ENCODE measurements around the gene SLC38A5.

SLC38A5 gene

DNA sequence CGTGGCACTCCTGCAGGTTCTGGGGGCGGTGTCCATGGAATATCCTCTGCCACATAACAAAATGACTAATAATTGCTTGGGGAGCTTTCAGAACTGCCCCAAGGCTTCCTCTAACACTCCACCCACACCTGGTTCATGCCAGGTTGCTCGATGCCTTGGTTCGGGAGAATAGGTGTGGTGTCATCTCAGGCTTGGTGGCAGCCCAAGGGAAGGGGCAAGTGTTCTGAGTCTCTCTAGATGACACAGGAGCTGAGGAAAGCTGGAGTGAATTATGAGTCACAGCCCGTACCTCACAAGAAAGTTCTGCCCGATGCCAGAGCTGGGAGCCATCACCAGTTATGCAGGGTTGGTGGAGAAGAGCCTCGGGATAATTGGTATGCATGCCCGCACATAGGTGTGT is 20.6 kb upstream of the SLC38A5 start:
- DNase-seq: no peak

DNA sequence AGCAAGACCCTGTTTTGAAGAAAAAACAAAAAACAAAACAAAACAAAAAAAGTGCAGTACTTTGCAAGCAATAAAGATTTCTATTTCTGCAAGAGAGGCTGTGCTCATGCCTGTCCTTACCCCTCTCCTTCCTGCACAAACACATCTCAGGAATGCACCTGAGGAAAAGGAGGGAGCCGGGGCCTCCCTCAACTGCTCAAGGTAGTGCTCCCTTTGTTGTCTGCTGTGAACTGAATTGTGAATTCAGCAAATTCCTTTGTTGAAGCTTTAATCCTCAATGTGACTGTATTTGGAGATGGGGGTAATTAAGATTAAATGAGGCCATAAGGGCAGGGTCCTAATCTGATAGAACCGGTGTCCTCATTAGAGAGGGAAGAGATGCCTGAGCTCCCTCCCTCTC is 19.8 kb upstream of the SLC38A5 start:
- no peak for DNase-seq

DNA sequence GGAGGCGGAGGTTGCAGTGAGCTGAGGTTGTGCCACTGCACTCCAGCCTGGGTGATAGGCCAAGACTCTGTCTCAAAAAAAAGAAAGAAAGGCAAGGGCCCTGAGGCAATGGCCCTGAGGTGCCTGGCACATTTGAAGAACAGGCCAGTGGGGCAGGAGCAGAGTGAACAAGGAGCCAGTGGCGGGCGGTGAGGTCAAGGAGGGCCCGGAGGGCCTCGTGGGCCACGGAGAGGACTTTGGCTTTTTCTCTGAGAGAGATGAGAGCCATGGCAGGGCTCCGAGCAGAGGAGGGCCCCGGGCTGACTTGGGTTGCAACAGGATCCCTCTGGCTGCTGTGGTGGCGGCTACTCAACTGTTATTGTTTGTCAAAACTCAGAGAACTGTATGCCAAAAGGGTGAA is 19.2 kb upstream of the SLC38A5 start:
- no peak for DNase-seq

DNA sequence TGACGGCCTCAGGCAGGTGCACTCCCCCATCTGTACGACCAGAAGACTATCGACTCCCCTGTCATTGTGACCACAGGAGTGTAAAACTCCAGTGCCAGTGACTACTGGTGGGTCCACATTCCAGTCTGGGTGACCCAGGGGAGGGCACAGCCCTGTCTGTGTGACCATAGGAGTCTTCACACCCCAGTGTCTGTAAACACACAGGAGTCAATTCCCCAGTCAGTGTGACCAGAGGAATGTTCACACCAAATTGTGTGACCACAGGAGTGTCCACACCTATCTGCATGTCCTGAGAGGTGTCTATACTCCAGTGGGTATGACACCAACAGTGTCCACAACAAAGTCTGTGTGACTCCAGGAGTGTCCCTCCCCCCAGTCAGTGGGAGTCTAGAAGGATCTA is 18.0 kb upstream of the SLC38A5 start:
- no peak for DNase-seq

DNA sequence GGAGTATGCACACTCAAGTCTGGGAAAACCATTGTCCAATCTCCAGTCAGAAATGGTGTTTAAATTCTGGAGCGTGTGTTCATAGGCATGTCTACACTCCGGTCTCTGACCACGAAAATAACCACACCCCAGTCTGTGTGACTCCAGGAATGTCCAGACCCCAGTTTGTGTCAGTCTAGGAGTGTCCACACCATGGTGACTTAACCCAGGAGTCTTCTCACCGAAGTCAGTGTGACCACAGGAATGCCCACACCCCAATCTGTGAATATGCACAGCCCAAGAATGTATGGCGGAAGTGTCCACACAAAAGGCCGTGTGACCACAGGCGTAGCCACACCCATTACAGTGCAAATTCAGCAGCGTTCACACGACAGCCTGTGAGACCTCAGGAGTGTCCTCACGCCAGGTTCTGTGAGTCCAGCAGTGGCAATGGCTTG is 17.3 kb upstream of the SLC38A5 start:
- DNase-seq: no peak

DNA sequence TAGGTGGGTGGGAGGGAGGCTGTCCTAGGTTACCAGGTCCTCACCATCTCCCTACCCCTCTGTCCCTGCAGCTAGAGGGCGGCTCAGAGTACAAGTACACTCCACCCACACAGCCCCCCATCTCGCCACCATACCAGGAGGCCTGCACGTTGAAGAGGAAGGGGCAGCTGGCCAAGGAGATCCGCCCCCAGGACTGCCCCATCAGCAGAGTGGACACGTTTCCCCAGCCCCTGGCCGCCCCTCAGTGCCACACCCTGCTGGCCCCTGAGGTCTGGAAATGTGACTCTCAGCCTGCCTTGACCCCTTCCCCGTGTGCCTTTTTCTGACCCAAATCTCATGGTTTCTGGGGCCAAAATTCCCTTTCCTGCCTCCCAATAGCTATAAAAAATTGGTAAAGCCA is 12.5 kb upstream of the SLC38A5 start:
- DNase-seq: no peak

DNA sequence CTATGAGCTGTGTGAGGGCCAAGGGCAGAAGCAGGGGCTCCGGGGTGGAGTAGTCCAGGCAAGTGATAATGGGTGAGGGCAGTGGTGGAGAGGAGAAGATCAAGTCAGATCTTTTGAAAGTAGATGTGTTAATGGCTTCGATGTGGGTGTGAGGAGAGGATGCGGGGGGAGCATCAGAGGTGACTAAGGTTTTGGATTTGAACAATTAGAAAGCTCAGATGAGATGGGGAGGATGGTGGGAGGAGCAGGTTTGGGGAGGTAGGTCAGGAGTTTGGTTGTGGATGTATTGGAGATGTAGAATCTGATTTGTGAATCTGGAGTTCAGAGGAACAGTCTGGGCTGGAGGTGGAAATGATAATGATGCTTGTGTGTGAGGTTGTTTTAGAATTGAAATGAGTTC is 10.5 kb upstream of the SLC38A5 start:
- DNase-seq: no peak

DNA sequence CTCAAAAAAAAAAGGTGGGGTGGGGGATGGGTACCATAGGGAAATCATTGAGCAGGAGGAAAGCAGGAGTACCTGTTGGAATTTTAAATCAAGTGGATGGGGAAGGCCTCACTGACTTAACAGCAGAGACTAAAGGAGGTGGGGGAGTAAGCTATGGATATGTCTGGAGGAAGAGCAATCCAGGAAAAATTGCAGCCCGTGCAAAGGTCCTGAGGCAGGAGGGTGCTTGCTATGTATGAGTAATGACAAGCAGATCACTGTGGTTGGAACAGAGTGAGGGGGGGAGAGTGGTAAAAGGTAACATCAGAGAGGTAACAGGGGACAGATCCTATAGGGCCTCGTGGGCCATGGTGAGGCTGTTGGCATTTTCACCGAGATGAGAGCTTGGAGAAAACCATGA is 10.1 kb upstream of the SLC38A5 start:
- no peak for DNase-seq

DNA sequence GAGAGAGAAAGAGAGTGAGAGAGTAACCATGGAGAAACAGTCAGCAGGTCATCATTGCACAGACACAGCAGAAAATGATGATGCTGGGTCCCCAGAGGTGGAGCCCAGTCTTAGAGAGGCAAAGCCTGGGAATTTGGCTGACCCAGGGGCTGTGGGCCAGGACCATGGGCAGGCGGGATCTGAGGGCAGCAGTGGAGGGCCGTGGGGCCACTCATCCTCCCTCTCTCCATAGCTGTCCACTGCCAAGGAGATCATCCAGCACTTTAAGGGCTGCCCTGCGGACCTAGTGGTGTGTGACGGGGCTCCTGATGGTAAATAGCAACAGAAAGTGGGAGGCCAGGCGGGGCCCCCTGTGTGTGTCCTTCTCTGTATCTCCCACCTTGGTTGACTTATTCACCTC is 8.7 kb upstream of the SLC38A5 start:
- DNase-seq: no peak

DNA sequence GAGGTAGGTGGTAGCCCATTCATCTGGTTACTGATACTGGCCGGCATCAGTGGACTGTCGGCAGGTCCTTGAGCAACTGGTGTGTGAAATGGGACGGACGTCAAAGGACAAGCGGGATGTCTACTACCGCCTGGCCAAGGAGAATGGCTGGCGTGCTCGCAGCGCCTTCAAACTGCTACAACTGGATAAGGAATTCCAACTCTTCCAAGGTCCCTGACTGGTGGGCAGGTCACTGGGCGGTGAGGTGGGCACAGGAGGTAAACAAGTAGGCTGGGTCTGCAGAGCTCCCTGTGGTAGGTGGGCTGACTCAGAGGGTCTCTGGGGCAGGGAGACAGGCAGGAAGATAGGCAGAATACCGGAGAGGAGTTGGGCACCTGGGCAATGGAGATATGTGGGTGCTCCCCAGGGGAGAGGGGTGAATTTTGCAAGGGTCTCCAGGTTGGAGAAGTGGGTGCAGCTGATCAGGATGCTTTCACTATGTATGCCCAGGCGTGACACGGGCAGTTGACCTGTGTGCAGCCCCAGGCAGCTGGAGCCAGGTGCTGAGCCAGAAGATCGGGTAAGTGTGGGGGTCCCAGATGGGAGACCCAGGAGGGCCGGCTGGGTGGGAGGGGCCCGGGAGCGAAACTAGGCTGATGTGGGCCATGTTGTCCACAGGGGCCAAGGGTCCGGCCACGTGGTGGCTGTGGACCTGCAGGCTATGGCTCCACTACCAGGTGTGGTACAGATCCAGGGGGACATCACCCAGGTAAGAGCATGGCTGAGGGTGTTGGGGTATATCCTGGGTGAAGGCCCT is 8.1 kb upstream of the SLC38A5 start:
- DNase-seq: no peak

DNA sequence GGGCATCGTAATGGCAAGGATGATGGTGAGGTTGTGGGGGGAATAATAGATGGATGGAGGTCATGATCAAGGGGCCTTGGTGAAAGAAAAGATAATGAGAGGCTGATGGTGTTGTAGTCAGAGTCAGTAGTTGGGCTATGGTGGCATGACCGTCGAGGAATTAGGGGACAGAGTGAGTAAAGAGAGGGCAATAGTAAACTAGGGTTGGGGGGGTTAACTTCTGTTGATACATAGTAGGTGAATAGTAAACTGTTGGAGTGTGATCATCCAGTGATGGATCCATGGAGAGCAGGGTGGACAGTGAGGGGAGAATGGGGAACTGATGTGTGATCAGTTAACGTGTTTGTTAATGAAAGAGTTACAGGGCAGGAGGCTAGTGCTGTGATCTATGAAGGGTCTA is 6.9 kb upstream of the SLC38A5 start:
- DNase-seq: no peak

DNA sequence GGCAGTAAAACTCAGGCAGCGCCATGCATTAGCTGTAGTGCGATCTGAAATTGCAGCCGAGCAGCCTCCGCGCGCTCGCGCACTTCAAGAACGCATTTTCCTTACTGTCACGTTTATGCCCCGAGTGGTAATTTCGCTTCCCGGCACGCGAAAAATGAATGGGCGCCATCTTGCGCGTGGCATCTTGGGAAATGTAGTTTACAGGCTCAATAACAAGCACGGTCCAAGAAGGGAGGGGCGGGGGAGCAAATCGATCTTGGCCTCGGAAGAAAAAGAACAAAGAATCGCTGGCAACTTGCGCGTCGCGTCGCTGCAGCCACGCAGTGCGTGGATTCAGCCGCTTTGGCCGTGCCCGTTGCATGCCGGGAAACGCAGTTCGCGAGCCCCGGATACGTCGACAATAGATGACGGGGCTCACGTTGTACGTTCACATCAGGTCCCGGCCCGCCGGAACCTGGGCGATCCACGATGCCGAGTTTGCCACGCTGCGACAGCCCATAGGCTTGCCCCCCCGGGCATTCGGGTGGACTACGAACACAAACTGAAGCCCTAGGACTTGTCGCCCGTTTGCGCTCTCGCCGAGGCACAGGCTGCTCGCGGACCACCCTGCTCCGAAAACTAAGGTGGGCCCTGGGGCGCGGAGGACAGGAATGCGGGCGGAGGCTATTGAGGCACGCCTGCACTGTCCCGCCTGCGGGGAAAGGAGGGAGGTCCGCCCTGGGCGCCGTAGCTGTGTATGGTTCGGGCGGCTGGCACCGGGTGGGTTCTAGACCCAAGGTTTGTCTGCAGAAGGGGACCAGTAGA is 5.9 kb upstream of the SLC38A5 start, which contains the start of gene FTSJ1:
TSS of gene FTSJ1 (plus strand) at position 426 of the 804 bp plus-strand sequence. CDS start 1,849 bp downstream, outside the sequence.
- peak; percentile 84 for DNase-seq

DNA sequence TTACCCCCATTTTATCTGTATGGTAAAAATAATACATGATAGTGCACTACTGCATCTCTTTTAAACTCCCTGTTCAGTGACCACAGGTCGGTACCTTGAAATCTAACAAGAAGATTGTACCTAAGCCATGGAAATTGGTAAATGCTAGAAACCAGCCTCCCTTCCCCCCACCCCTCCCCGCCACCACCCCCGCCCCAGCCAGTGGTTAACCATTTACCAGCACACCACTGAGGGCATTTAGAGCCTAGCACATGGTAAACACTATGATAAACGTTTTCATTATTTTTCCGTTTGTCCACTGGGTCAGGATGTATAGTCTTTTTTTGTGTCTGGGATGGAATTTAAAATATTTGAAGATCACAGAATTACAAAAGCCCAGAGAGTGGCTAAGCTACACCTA is 5.2 kb upstream of the SLC38A5 start:
- DNase-seq: no peak

DNA sequence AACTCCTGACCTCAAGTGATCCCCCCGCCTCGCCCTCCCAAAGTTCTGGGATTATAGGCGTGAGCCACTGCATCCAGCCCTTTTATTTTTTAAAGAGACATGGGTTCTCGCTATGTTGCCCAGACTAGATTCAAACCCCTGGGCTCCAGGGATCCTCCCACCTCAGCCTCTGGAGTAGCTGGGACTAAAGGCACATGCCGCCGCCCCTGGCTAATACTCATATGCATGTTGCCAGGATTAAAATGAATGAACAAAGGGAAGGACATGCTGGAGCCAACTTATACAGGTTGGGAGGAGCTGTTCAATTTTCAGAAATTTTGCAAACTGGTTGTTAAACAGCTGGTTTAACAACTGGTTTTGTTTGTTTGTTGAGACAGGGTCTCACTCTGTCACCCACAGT is 4.5 kb upstream of the SLC38A5 start:
- DNase-seq: no peak

DNA sequence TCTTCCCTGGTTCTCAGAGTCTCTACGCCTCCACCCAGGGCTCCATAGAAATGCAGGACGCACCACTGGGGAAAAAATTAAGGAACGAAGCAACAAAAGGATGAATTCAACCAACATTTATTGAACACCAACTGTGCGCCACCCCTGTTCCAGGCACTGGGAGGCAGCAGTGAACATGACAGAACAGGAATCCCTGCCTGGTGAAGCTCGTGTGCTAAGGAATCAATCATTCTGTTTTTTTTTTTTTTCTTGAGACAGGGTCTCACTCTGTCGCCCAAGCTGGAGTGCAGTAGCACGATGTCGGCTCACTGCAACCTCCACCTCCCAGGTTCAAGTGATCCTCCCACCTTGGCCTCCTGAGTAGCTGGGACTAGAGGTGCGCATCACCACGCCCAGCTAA is 4.1 kb upstream of the SLC38A5 start:
- DNase-seq: no peak

DNA sequence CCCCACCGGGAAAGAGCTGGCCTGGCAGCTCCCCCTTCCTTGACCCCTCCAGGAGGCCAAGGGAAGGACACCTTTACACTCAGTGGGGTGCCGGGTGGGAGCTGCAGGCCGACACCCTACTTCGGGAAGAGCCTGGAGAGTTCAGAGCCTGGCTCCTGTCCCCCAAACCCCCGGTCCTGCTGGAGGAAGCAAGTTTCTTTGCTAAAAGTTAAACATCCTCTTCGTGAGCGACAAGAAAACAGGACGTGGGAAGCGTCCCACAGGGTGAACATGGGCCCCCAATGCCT is 3.6 kb upstream of the SLC38A5 start:
- no peak for DNase-seq

DNA sequence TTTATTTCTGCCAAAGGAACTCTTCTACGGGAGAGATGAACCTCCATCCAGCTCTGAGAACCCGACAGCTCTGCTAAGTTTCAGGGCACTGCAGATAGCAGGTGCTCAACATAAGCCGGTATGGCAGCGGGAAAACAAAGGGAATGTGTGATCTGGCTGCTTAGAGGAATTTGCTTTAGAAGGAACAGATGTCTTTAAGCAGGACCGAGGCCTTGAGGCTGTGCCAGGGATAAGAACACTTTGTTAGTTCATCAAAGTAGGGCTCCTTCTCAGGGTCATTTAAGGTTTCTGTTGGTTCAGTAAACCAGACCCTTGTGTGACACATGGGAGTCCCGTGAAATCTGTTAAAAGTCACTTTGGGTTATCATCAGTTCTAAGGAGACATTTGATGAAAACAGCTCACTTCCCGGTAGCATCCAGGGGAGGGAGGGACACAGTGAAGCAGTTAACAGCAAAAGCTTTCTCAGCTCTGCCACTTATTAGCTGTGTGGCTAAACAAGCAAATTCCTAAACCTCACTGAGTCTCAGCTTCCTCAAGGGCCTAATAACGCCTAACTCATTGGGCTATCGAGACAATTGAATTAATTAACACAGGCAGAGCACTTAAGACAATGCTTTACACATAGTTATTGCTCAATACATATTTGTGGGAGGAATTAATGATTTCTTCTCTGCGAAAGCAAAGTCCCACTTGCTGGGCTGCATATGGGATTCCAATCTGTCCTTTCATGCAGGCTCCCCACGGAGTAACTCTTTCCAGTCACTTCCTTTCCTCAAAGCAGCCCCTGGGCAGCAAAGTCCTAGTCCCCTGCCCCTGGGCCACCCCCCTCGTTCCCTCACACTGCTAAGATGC is 3.0 kb upstream of the SLC38A5 start:
- DNase-seq: no peak

DNA sequence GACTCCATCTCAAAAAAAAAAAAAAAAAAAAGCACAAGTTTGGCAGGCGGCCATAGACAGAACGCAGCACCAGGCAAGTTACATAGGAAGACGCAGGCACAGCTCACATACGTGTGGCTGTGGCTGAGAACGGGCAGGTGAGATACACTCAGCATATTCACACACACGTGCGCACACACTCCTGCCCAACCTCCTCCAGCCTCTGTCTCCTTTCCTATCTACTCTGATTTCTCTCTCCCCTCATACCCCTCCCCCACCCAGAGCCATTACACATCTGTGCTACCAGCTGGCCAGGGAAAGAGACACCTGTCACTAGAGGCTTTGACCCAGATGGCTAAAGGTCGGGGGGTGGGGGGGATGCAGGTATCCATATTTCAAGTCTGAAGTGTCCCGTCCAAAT is 2.2 kb upstream of the SLC38A5 start:
- DNase-seq: no peak

DNA sequence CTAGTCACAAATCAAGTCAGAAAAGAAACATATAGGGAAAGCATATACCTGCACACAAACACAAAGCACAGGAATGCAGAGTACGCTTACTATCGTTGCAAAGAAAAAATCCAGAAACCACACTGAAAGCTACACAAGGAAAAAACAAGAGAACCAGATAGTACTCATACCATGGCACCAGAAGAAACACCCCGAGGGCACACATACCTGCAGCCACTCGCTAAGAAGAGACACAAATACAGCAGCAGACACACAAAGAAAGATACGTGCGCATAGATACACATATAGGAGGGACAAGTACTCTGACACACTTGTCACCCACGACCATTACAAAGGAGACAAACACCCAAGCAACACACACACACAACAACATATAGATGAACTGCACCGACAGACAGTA is 1.4 kb upstream of the SLC38A5 start:
- DNase-seq: no peak

DNA sequence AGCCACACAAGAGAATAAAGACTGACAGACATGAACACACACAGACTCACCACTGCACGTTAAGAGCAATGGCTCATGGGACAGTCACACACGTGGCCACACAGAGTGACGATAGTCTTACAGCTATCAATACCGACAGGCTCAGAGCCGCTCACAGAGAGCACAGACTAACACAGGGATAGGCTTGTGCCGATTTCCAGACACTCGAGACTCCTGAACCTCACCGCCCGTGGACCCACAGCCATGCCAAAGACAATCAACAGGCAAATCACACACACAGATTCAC is 716 bp upstream of the SLC38A5 start:
- no peak for DNase-seq

DNA sequence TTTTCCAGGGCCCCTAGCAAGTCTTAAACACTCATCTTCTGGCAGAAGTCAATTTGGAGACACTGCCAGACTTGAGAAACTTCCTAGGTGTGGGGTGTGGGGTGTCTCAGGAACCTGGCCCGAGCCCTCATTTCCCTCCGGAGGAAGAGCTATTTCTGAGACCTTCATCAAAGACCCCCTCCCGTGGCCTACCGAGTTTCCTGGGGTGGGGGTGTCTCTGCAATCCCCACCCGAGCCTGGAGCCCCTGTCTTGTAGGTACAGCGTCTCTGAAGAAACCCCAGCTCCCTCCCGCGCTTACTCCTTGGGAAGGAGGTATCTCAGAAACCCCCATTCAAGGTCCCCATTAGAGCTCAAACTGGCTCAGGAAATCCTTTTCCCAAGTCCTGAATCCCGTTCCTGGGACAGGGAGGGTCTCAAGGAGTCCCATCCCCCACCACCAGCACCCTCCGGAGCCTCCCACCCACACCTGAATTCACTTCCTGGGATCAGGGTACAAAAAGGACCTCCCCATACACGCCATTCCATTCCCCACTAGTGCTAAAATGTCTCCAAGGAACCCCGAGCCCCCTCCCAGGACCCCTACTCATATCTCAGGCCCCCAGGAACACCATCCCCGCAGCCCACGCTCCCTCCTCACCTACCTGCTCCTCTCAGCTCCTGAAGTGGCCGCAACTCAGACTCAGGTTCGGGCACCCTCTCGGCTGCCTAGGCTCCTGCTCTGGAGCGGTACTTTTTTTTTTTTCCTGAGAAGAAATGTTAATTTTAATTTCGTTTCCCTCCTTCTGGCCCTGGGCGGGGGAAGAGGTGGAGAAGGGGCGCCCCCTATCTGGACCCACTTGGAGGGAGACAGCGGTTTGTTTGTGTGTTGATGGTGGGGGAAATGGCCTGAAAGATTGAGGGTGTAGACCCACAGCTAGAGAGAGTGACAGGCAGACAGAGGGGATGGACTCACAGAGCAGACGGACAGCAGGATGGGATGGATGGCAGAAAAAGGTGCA is 1.1 kb downstream of the SLC38A5 start:
- DNase-seq: peak; percentile 30

DNA sequence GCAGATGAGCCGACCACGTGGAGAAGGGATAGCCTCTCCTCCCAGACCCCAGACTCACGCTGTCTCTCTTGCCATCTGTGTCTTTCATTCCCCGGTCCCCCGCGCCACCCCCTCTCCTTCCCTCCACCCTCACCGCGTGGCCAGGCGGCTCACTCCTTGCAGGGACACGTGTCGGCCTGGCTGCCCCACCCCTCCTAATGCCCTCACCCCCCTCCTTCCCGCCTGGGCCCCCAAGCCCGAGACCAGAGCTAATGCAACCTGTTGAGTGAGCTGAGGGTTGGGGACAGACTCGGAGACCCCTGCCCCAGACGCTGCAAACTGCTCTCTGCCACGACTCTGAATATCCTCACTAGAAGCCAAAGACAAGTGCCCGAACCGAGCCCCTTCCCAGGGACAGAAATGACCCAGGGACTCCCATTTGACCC is 1.8 kb downstream of the SLC38A5 start:
- peak; percentile 14 for DNase-seq
